Ovary (tissue), 3 donors: ENCODE data around the gene PSD.

ENCODE experiments used
- EP300 ChIP-seq: sonication (generic); formaldehyde crosslinking; IDR thresholded peaks from one replicate; pipeline ENCODE4 v1.6.1; 2017; ENCODE audit warnings: antibody characterized with exemption
- POLR2A ChIP-seq: fragments of 450-650 bp; IDR thresholded peaks from one replicate; pipeline ENCODE4 v1.6.1; 2017; ENCODE audit warnings: antibody characterized with exemption, mild to moderate bottlenecking, moderate library complexity
- TF ChIP-seq, protein P1 (sequence below), 3 donors: fragments of 450-650 bp in 2 of 3; fragments of 200-600 bp in 1 of 3; IDR thresholded peaks; one replicate each; pipeline versions ENCODE4 v1.5.1 to v1.8.0; 2016 to 2022; ENCODE audit warnings: antibody characterized with exemption in 3 of 3, mild to moderate bottlenecking in 1 of 3
- donor health status: DM: no; HTN: no; CAD: no.

DNA sequence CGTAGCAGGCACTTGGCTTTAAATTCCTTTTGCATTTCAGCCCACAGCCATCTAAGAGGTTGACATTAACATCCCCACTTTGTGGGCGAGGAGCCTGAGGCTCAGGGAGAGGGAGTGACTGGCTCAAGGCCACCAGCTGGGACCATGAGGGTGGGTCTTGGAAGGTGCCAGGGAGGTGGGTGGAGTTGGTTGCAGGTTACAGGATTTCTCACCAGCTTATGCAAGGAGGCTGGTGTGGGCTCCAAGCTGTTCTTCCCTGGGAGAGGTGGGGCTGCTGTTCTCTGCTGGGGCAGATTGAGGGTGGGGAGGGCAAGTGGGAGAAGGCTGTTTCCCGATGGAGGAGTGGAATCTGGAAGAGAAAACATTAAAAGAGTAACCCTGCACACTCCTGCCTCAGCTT, 46.9 kb upstream of the PSD start:
- TF ChIP-seq, protein P1, sequence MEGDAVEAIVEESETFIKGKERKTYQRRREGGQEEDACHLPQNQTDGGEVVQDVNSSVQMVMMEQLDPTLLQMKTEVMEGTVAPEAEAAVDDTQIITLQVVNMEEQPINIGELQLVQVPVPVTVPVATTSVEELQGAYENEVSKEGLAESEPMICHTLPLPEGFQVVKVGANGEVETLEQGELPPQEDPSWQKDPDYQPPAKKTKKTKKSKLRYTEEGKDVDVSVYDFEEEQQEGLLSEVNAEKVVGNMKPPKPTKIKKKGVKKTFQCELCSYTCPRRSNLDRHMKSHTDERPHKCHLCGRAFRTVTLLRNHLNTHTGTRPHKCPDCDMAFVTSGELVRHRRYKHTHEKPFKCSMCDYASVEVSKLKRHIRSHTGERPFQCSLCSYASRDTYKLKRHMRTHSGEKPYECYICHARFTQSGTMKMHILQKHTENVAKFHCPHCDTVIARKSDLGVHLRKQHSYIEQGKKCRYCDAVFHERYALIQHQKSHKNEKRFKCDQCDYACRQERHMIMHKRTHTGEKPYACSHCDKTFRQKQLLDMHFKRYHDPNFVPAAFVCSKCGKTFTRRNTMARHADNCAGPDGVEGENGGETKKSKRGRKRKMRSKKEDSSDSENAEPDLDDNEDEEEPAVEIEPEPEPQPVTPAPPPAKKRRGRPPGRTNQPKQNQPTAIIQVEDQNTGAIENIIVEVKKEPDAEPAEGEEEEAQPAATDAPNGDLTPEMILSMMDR (IDR thresholded peaks at IDR 0.05): no peak
- TF ChIP-seq EP300: no peak
- TF ChIP-seq POLR2A: no peak
